ENCODE measurements around the gene ABHD2. TPM values are rescaled to one million over a fixed set of nuclear protein-coding genes. Genes with fewer than 3 reads are reported as not detected.
A peak's percentile ranks its signal among the peaks of the same experiment; 100 is the strongest.

Gene ABHD2
- total and polyA plus RNA-seq, 8 donors, result 7.9 to 151 (median 117) TPM

- no peak overlapping the region for H3K4me3 ChIP-seq
- H3K36me3 ChIP-seq, result peaks cover 4 to 29% (median 13%) of the 10 kb centered on the region in 3 donors
- FAIRE-seq (no peak), ATAC-seq (peak; percentile 66 to 77 (median 74)), DNase-seq (peak in 2 of 6 donors; percentile 40 to 43)
- H3K27ac ChIP-seq, result peak overlapping the region; percentile 51 to 76 (median 62)
- H3K27me3 ChIP-seq, result no peaks in the 10 kb centered on the region
- TF ChIP-seq, protein P1, sequence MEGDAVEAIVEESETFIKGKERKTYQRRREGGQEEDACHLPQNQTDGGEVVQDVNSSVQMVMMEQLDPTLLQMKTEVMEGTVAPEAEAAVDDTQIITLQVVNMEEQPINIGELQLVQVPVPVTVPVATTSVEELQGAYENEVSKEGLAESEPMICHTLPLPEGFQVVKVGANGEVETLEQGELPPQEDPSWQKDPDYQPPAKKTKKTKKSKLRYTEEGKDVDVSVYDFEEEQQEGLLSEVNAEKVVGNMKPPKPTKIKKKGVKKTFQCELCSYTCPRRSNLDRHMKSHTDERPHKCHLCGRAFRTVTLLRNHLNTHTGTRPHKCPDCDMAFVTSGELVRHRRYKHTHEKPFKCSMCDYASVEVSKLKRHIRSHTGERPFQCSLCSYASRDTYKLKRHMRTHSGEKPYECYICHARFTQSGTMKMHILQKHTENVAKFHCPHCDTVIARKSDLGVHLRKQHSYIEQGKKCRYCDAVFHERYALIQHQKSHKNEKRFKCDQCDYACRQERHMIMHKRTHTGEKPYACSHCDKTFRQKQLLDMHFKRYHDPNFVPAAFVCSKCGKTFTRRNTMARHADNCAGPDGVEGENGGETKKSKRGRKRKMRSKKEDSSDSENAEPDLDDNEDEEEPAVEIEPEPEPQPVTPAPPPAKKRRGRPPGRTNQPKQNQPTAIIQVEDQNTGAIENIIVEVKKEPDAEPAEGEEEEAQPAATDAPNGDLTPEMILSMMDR (IDR thresholded peaks at IDR 0.05), result no peak
- no peaks in the 10 kb centered on the region for H3K9me3 ChIP-seq
- peaks cover 11 to 46% (median 42%) of the 10 kb centered on the region in 3 donors for H3K4me1 ChIP-seq
- intact Hi-C loops (cut with DNase I), result no loop called here
- 19 to 27% methylated on average over 3 of the region's 3 CpGs for WGBS, 2 donors
These were observed 110.7 kb downstream of the ABHD2 start for GRCh38 chr15:89198934-89199333.

GRCh38 chr15:89199746-89200145 is 111.5 kb downstream of the ABHD2 start:
- peaks cover 4 to 21% (median 8%) of the 10 kb centered on the region in 3 donors for H3K36me3 ChIP-seq
- intact Hi-C loops (cut with DNase I), result loop anchor here in 1 of 3 donors (10.0 kb wide), 1 partner anchor 115 kb away; no protein-coding TSS in a partner anchor
- no peak for FAIRE-seq
- no peak for DNase-seq
- peak overlapping the region; percentile 51 to 76 (median 62) for H3K27ac ChIP-seq
- WGBS, 2 donors, result 47 to 53% methylated on average over 6 of the region's 6 CpGs
- H3K4me3 ChIP-seq, result no peak overlapping the region
- H3K9me3 ChIP-seq, result no peaks in the 10 kb centered on the region
- H3K4me1 ChIP-seq, result peaks cover 11 to 51% (median 46%) of the 10 kb centered on the region in 3 donors
- TF ChIP-seq, protein P1 (IDR thresholded peaks at IDR 0.05), result no peak
- H3K27me3 ChIP-seq, result no peaks in the 10 kb centered on the region
- peak in 3 of 4 donors; percentile 21 to 29 (median 27) for ATAC-seq

DNA sequence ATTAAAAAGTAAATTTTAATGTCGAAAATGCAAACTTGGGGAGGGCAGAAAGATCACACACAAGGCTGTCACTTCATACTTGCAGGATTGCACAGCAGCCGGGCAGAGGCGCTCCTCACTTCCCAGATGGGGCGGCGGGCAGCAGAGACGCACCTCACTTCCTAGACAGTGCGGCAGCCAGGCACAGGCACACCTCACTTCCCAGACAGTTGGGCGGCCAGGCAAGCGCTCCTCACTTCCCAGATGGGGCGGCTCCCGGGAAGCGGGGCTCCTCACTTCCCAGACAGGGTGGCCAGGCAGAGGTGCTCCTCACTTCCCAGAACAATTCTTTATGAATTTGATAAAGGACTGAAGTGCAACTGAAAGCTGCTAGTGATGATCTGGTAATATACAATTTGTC is 111.9 kb downstream of the ABHD2 start:
- intact Hi-C loops (cut with DNase I), result loop anchor here in 1 of 3 donors (10.0 kb wide), 1 partner anchor 115 kb away; no protein-coding TSS in a partner anchor
- FAIRE-seq (no peak), DNase-seq (no peak), ATAC-seq (no peak)
- H3K4me1 ChIP-seq, result peaks cover 11 to 51% (median 47%) of the 10 kb centered on the region in 3 donors
- H3K27ac ChIP-seq, result peak overlapping the region in 2 of 4 donors; percentile 73 to 76
- TF ChIP-seq, protein P1 (IDR thresholded peaks at IDR 0.05), result no peak
- no peaks in the 10 kb centered on the region for H3K9me3 ChIP-seq
- WGBS, 2 donors, result 90% methylated on average over 12 of the region's 12 CpGs
- no peaks in the 10 kb centered on the region for H3K27me3 ChIP-seq
- H3K4me3 ChIP-seq, result no peak overlapping the region
- H3K36me3 ChIP-seq, result peaks cover under 1 to 17% (median 5%) of the 10 kb centered on the region in 3 donors

- DNase-seq (no peak), ATAC-seq (no peak), FAIRE-seq (no peak)
- no peak overlapping the region for H3K27ac ChIP-seq
- TF ChIP-seq, protein P1 (IDR thresholded peaks at IDR 0.05), result no peak
- intact Hi-C loops (cut with DNase I), result loop anchor here in 1 of 3 donors (10.0 kb wide), 1 partner anchor 113 kb away; no protein-coding TSS in a partner anchor
- H3K27me3 ChIP-seq, result no peaks in the 10 kb centered on the region
- H3K36me3 ChIP-seq, result peaks cover 0 to 7% (median 0%) of the 10 kb centered on the region in 3 donors
- peaks cover 11 to 44% (median 43%) of the 10 kb centered on the region in 3 donors for H3K4me1 ChIP-seq
- no peaks in the 10 kb centered on the region for H3K9me3 ChIP-seq
- 92 to 93% methylated on average over 20 of the region's 20 CpGs for WGBS, 2 donors
- H3K4me3 ChIP-seq, result no peak overlapping the region
These were observed 113.3 kb downstream of the ABHD2 start for GRCh38 chr15:89201465-89202005.
